PC-9 (cell line): ENCODE data around the gene RCOR1. TPM values are rescaled to one million over a fixed set of nuclear protein-coding genes. Genes with fewer than 3 reads are reported as not detected.
A peak's percentile ranks its signal among the peaks of the same experiment; 100 is the strongest.

ENCODE experiments used
- BruUV-seq: library from RNA; stranded (reverse); fragments of 400-500 nt; replicated peaks from 2 replicates; lab custom pipeline; 2021; lab: Mats Ljungman, UMichigan
- CTCF ChIA-PET: fragments of 300-600 bp; sonication (Branson Sonifier 250); formaldehyde crosslinking; loops from one replicate; lab custom pipeline; 2022; ENCODE audit warnings: antibody characterized with exemption; lab: Charles Lee
- POLR2A ChIA-PET: fragments of 300-600 bp; sonication (Branson Sonifier 250); formaldehyde crosslinking; loops from one replicate; lab custom pipeline; 2022; ENCODE audit warnings: antibody characterized with exemption; ENCODE audit not compliant: unreplicated experiment; lab: Charles Lee
- DNase-seq, 2 experiments: peaks; one replicate each; pipeline versions ENCODE4 v3.0.0 to v3.0.0-alpha.2; 2015 to 2022; ENCODE audit warnings: mixed read lengths in 1 of 2
- H2AFZ ChIP-seq: fragments of 200-600 bp; sonication (generic); 2 replicates; pipeline ENCODE4 v1.8.1; 2017; ENCODE audit warnings: antibody characterized with exemption
- H3F3A ChIP-seq: fragments of 200-600 bp; sonication (generic); 2 replicates; pipeline ENCODE4 v1.8.1; 2017; ENCODE audit warnings: antibody characterized with exemption, mild to moderate bottlenecking, low read depth; ENCODE audit not compliant: insufficient read depth
- H3K27ac ChIP-seq: fragments of 200-600 bp; sonication (generic); 2 replicates; pipeline ENCODE4 v1.6.1; 2016; ENCODE audit warnings: mixed run types
- H3K27me3 ChIP-seq: fragments of 200-600 bp; sonication (generic); 2 replicates; pipeline ENCODE4 v1.6.1; 2016; ENCODE audit warnings: low read depth, mixed run types; ENCODE audit not compliant: insufficient read depth
- H3K36me3 ChIP-seq: fragments of 200-600 bp; sonication (generic); 2 replicates; pipeline ENCODE4 v1.6.1; 2016; ENCODE audit warnings: low read depth, mixed run types
- H3K4me1 ChIP-seq: fragments of 200-600 bp; sonication (generic); replicated peaks from 2 replicates; pipeline ENCODE4 v1.6.1; 2016; ENCODE audit warnings: mixed run types; ENCODE audit not compliant: insufficient read depth
- H3K4me2 ChIP-seq: fragments of 200-600 bp; sonication (generic); 2 replicates; pipeline ENCODE4 v1.6.1; 2017; ENCODE audit warnings: mixed run types
- H3K4me3 ChIP-seq: fragments of 200-600 bp; sonication (generic); 2 replicates; pipeline ENCODE4 v1.6.1; 2016; ENCODE audit warnings: mixed run types
- H3K79me2 ChIP-seq: fragments of 200-600 bp; sonication (generic); 2 replicates; pipeline ENCODE4 v1.6.1; 2017; ENCODE audit warnings: low read depth, mixed run types
- H3K9me2 ChIP-seq: fragments of 200-600 bp; sonication (generic); 2 replicates; pipeline ENCODE4 v1.8.1; 2017; ENCODE audit warnings: mild to moderate bottlenecking; ENCODE audit not compliant: insufficient read depth
- H3K9me3 ChIP-seq: fragments of 200-600 bp; sonication (generic); 2 replicates; pipeline ENCODE4 v1.8.1; 2016; ENCODE audit warnings: low read depth; ENCODE audit not compliant: insufficient read depth
- H4K20me1 ChIP-seq: fragments of 200-600 bp; sonication (generic); 2 replicates; pipeline ENCODE4 v1.8.1; 2017; ENCODE audit not compliant: insufficient read depth
- EZH2 ChIP-seq: fragments of 200-600 bp; sonication (generic); IDR thresholded peaks from 2 replicates; pipeline ENCODE4 v1.8.0; 2017; ENCODE audit warnings: antibody characterized with exemption, low read depth
- intact Hi-C: fragments of 100-400 bp; cut with micrococcal nuclease; formaldehyde crosslinking; loops from one replicate; pipeline ENCODE4 v1.10.0; 2022; ENCODE audit not compliant: unreplicated experiment
- total RNA-seq: library from RNA; stranded (reverse); gene quantifications from 2 replicates; pipeline ENCODE4 v1.2.3, GENCODE V29; 2021
- TF ChIP-seq, protein P1 (sequence below): fragments of 200-600 bp; sonication (generic); conservative IDR thresholded peaks from 2 replicates; pipeline ENCODE4 v1.6.1; 2017; ENCODE audit warnings: mixed run types, antibody characterized with exemption, mild to moderate bottlenecking, moderate library complexity

Gene RCOR1
- total RNA-seq, 1 experiment from 2014 or later = 67.2 TPM

DNA sequence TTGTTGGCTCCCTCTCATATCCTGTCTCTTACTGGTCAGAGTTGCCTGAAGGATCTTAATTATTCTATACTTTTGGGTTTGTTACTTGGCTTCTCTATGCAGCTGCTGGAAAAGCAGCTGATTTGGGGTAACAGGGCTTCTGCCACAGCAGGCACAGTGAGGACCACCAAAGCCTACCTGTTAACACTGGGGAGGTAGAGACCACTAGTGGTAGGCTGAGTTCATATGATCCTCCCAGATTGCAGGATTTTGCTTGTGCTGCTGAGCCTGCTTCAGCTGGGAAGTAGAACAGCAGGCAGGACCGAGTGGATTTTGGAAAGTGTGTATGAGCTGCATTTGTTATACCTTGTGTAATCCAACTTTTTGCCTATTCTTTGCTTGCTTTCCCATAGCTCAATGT is 34.1 kb downstream of the RCOR1 start:
- Histone ChIP-seq H3K27me3 (no peaks in the 10 kb centered on the region), H3K4me2 (no peak overlapping the region), H3K36me3 (no peaks in the 10 kb centered on the region), H3K27ac (no peak overlapping the region), H4K20me1 (peaks cover 94% of the 10 kb centered on the region), H2AFZ (no peak overlapping the region), H3K4me1 (peaks cover 14% of the 10 kb centered on the region), H3F3A (peaks cover 54% of the 10 kb centered on the region), H3K9me2 (no peaks in the 10 kb centered on the region), H3K4me3 (no peak overlapping the region), H3K9me3 (no peaks in the 10 kb centered on the region), H3K79me2 (peaks cover 98% of the 10 kb centered on the region)
- TF ChIP-seq EZH2 = no peak
- intact Hi-C loops = no loop called here
- ChIA-PET POLR2A (interaction anchor here (0.6 kb wide), 1 partner anchor 13 kb away, joined by 8 read pairs; no protein-coding TSS in a partner anchor), CTCF (no interaction called here)
- no peak for DNase-seq
- BruUV-seq = no TSS peak

DNA sequence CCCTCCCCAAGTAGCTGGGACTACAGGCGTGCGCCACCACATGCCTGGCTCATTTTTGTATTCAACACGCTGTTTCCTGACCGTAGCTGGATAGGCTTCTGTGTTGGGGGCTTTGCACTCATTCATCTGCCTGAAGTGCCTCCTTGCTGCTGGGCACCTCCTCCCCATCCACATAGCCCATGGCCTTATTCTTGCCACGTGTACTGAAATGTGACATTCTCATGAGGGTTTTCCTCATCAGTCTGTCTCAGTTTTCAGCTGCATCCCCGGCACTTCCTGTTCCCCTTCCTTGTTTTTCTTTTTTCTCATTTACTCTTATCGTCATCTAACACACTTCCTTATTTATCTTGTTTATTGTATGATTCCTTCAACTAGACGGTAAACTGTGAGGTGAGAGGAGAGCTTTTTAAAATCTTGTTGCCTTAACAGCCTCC is 36.6 kb downstream of the RCOR1 start:
- Histone ChIP-seq H3K4me2 (no peak overlapping the region), H3K79me2 (peaks cover 96% of the 10 kb centered on the region), H3K27me3 (no peaks in the 10 kb centered on the region), H3K4me3 (no peak overlapping the region), H3K4me1 (peaks cover 14% of the 10 kb centered on the region), H3K9me2 (no peaks in the 10 kb centered on the region), H3K36me3 (peaks cover 2% of the 10 kb centered on the region; the same call in 1 of the 2 replicates), H3K27ac (no peak overlapping the region), H3F3A (peaks cover 47% of the 10 kb centered on the region; the same call in 1 of the 2 replicates), H2AFZ (no peak overlapping the region), H4K20me1 (peaks cover 87% of the 10 kb centered on the region), H3K9me3 (no peaks in the 10 kb centered on the region)
- ChIA-PET POLR2A (interaction anchor here (0.6 kb wide), 1 partner anchor 437 kb away, joined by 3 read pairs; no protein-coding TSS in a partner anchor), CTCF (interaction anchor here (2.6 kb wide), 1 partner anchor 34 kb away, joined by 8 read pairs; no protein-coding TSS in a partner anchor)
- intact Hi-C loops = no loop called here
- BruUV-seq = no TSS peak
- DNase-seq = no peak
- TF ChIP-seq EZH2 = no peak
- TF ChIP-seq, protein P1, sequence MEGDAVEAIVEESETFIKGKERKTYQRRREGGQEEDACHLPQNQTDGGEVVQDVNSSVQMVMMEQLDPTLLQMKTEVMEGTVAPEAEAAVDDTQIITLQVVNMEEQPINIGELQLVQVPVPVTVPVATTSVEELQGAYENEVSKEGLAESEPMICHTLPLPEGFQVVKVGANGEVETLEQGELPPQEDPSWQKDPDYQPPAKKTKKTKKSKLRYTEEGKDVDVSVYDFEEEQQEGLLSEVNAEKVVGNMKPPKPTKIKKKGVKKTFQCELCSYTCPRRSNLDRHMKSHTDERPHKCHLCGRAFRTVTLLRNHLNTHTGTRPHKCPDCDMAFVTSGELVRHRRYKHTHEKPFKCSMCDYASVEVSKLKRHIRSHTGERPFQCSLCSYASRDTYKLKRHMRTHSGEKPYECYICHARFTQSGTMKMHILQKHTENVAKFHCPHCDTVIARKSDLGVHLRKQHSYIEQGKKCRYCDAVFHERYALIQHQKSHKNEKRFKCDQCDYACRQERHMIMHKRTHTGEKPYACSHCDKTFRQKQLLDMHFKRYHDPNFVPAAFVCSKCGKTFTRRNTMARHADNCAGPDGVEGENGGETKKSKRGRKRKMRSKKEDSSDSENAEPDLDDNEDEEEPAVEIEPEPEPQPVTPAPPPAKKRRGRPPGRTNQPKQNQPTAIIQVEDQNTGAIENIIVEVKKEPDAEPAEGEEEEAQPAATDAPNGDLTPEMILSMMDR = no peak

DNA sequence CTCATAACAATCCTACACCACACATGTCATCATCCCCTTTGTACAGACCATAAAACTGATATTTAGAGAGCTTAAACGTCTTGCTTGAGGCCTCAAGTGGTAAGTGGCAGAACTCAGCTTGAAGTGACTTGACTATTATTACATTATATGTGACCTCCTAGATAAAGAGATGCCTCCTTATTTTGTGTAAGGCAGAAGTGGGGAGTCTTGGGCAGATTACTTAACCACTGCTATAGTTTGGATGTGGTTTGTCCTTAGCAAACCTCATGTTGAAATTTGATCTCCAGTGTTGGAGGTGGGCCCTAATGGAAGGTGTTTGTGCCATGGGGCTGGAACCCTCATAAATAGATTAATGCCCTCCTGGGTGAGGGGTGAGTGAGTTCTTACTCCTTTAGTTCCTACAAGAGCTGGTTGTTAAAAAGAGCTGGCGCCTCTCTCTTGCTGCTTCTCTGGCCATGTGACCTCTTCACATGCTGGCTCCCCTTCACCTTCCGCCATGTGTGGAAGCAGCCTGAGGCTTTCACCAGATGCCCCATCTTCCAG is 37.4 kb downstream of the RCOR1 start:
- Histone ChIP-seq H3K27ac (peak overlapping the region; percentile 8; the same call in 1 of the 2 replicates), H3K4me3 (no peak overlapping the region), H3K79me2 (peaks cover 95% of the 10 kb centered on the region), H2AFZ (no peak overlapping the region), H3K9me2 (no peaks in the 10 kb centered on the region), H3K36me3 (peaks cover 5% of the 10 kb centered on the region; the same call in 1 of the 2 replicates), H3K9me3 (no peaks in the 10 kb centered on the region), H3K27me3 (no peaks in the 10 kb centered on the region), H3K4me2 (no peak overlapping the region), H3F3A (peaks cover 47% of the 10 kb centered on the region; the same call in 1 of the 2 replicates), H4K20me1 (peaks cover 82% of the 10 kb centered on the region), H3K4me1 (peaks cover 14% of the 10 kb centered on the region)
- TF ChIP-seq EZH2 = no peak
- TF ChIP-seq, protein P1 = no peak
- ChIA-PET POLR2A (interaction anchor here (0.6 kb wide), 1 partner anchor 436 kb away, joined by 3 read pairs; no protein-coding TSS in a partner anchor), CTCF (interaction anchor here (2.6 kb wide), 1 partner anchor 35 kb away, joined by 8 read pairs; no protein-coding TSS in a partner anchor)
- DNase-seq = peak in 1 of 2 experiments; percentile 18
- no TSS peak for BruUV-seq
- intact Hi-C loops = no loop called here
